ENCODE results near the gene ANKRD6.

ANKRD6 gene

GRCh38 chr6:89604653-89605052 lies 171.7 kb downstream of the ANKRD6 start:
- H3K4me3 ChIP-seq (ENCODE audit: control insufficient read depth, low read depth, low read length): no peak overlapping the region
- DNase-seq (ENCODE audit: low read depth): no peak
- TF ChIP-seq CTCF (IDR thresholded peaks at IDR 0.05; ENCODE audit: control insufficient read depth, insufficient read depth, low read depth, low read length, missing control alignments): no peak

GRCh38 chr6:89605861-89606260 lies 172.9 kb downstream of the ANKRD6 start:
- TF ChIP-seq CTCF (IDR thresholded peaks at IDR 0.05; ENCODE audit: control insufficient read depth, insufficient read depth, low read depth, low read length, missing control alignments): no peak
- no peak for DNase-seq (ENCODE audit: low read depth)
- H3K4me3 ChIP-seq (ENCODE audit: control insufficient read depth, low read depth, low read length): no peak overlapping the region

GRCh38 chr6:89610149-89610642 lies 177.2 kb downstream of the ANKRD6 start:
- DNase-seq (ENCODE audit: low read depth): no peak
- no peak overlapping the region for H3K4me3 ChIP-seq (ENCODE audit: control insufficient read depth, low read depth, low read length)
- TF ChIP-seq CTCF (IDR thresholded peaks at IDR 0.05; ENCODE audit: control insufficient read depth, insufficient read depth, low read depth, low read length, missing control alignments): peak; percentile 81

- no peak overlapping the region for H3K4me3 ChIP-seq (ENCODE audit: control insufficient read depth, low read depth, low read length)
- no peak for DNase-seq (ENCODE audit: low read depth)
- no peak for TF ChIP-seq CTCF (IDR thresholded peaks at IDR 0.05; ENCODE audit: control insufficient read depth, insufficient read depth, low read depth, low read length, missing control alignments)
Measured at GRCh38 chr6:89611666-89612065, 178.7 kb downstream of the ANKRD6 start.

GRCh38 chr6:89612121-89612520 lies 179.2 kb downstream of the ANKRD6 start:
- DNase-seq (ENCODE audit: low read depth): no peak
- TF ChIP-seq CTCF (IDR thresholded peaks at IDR 0.05; ENCODE audit: control insufficient read depth, insufficient read depth, low read depth, low read length, missing control alignments): no peak
- H3K4me3 ChIP-seq (ENCODE audit: control insufficient read depth, low read depth, low read length): no peak overlapping the region

GRCh38 chr6:89613790-89614189 lies 180.8 kb downstream of the ANKRD6 start:
- DNase-seq (ENCODE audit: low read depth): no peak
- no peak for TF ChIP-seq CTCF (IDR thresholded peaks at IDR 0.05; ENCODE audit: control insufficient read depth, insufficient read depth, low read depth, low read length, missing control alignments)
- H3K4me3 ChIP-seq (ENCODE audit: control insufficient read depth, low read depth, low read length): no peak overlapping the region

GRCh38 chr6:89615882-89616281 lies 182.9 kb downstream of the ANKRD6 start:
- no peak for TF ChIP-seq CTCF (IDR thresholded peaks at IDR 0.05; ENCODE audit: control insufficient read depth, insufficient read depth, low read depth, low read length, missing control alignments)
- no peak for DNase-seq (ENCODE audit: low read depth)
- H3K4me3 ChIP-seq (ENCODE audit: control insufficient read depth, low read depth, low read length): no peak overlapping the region

Measured in AG09309 (cell line).